NCI-H2227 (cell line): ENCODE results near the gene SORBS2.

Experiments used
- DNase-seq: peaks from one replicate; lab custom pipeline; 2025; ENCODE audit not compliant: unreplicated experiment; lab: John Stamatoyannopoulos, UW

SORBS2 gene

DNA sequence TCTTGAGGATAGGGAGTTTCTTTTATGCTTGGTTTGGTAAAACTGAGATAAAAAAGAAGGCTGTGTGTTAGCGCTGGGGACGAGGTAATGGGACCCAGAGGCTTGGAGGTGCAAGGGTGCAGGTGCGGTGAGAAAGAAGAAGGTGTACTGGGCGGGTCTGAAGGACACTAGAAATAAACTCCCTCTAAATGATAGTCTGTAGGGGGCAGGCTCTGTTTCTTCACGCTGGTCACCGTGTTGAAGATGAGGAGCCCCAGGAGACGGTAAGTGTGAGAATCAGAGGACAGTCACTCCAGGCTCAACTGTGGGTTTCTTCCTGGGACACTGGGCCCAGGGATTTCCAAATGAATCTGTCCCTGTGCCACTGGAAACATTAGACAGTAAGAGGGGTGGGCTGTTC lies 131.4 kb downstream of the SORBS2 start:
- DNase-seq: no peak

DNA sequence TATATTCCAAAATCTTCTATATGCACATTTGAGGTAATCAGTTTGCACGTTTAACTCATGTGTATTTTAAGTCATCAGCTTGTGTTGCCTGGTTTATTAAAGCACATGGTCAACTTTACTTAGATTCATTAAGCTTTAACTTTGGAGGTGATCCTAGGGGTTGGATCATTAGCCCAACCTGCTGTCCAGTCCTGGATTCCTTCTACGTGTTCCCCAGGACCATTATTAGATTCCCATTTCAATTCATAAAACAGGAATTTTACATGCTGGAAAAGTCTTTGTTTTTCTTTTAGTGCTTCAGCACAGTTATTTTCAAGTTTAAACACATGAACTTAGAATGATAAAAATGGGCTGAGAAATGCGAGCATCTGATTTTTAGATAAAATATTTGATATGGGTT lies 132.5 kb downstream of the SORBS2 start:
- DNase-seq: no peak

DNA sequence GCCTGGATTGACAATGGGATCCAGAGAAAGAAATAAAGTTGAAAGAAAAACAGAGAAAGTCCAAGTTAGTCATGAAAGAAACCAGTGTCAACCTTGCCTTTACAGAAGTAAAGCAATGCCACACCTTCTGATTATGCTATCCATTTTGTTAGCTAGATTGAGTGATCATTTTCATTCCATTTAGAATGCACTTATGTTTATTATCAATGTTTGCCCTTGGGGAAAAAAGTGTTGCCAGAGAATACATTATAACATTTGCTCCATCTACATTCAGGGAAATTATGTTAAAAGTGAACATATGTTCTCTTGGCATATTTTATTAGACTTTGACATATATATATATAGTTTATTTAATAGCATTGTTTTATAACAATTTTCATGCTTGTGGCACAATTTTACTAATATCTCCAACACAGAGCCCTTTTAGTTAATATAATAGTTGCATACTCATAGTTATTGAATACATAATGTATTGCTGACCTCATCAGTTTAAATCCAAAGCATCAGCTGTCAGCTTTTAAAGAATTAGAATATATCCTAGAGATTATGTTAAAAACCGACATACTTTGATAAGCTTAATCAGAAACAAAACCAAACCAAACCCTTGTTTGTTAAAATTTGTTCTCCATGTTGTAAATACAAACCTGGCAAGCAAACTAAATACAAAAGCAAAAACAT lies 134.2 kb downstream of the SORBS2 start:
- no peak for DNase-seq

DNA sequence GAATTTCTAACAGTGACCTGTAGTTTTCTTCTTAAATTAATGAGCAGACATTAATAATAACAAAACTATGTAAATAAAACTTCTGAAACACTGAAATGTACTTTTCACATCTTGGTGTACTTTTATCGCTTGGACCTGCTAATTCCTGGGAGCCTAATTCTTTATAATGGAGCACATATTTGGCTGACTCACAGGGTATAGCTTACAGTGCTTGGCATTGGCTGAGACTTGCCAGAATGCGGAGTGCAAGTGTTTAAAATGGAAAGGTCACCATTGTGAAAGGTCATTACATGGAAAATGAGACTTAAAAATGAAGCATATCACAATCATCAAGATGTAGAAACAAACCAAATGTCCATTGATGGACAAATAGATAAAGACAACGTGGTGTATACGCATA lies 139.4 kb downstream of the SORBS2 start:
- no peak for DNase-seq

DNA sequence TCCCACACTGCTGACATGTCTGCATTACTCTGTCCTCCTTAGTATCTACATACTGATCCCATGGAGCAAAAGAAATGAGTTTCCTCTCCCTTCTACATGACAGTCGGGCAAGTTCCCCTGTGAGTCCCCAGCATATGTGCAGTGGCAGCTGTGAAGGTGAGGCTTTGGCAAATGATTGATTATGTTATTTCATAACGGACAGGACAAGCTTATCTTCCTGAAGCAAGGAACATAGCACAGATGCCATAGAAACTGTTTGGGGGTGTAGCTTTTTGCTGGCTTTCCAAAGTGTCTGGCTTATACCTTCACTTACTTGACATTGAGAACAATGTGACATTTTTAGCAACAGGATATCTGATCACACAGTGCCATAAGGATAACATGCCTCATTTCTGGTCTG lies 139.8 kb downstream of the SORBS2 start:
- no peak for DNase-seq

DNA sequence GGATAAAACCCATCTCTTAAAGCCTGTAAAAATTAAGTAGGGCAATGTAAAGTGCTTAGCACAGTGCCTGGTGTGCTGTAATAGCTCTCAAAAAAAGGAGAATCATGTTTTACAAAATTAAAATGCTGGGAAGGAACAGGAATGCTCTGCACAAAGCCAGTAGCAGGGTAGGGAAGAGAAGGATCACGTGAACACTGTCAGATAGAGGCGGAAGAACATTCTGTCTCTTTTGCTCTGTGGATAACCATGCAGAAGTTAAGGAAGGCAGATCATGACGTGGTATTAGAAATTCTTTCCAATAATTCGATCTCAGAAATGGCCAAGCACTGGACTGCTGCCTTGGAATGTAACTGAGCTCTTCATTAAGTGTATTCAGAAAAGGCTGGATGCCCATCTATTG lies 140.5 kb downstream of the SORBS2 start:
- DNase-seq: no peak

DNA sequence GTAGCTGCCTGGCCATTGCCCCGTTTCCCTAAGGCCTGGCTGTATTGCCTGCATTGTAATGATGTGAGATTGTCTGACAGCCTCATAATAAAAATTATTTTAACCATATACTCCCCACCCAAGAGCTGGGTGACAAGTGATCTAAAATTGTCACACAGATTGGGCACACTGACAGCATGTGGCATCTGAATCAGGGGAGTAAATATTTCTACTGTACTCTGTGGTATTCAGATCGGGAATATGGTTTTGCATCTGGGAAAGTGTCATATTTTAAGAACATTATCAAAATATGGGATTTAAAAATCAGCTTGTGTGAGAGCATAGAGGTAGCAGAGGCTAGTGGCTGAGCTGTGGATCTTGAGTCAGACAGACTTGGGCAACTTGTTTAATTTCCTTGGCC lies 140.9 kb downstream of the SORBS2 start:
- DNase-seq: no peak

DNA sequence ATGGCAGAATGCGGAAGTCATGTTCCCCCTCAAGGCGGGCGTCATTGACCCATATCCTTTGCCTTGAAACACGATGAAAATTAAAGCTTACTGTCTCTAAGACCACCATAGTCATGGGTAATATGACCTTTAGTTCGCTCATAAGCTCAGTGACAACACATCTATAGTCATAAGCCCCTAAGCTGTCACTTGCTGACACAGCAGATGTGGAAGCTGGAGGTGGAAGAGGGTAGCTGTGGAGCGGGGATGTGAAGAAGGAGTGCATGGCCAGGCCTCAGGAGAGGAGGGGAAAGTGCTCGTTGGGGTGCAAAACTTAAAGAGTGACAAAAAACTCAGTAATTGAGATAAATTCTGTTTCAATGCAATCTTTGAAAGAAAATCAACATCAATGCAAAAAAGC lies 142.7 kb downstream of the SORBS2 start:
- no peak for DNase-seq

DNA sequence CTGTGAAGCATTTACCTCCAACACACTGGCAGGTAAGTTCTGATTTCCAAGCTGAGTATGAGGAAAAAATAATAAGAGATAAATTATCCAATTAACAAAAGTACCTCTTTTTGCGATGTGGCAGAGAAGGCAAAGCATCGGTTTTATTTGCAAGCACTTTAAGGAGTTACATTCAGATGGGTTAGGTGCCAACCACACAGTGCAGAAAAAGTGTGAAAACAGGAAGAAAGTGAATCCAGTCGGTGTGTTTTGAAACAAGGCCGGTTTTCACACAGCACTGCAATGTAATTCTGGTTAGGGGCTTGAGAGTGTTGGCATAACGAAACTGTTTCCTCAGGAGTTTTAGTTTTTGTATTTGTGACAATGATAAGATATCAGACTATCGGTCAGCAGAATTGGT lies 145.8 kb downstream of the SORBS2 start:
- no peak for DNase-seq

DNA sequence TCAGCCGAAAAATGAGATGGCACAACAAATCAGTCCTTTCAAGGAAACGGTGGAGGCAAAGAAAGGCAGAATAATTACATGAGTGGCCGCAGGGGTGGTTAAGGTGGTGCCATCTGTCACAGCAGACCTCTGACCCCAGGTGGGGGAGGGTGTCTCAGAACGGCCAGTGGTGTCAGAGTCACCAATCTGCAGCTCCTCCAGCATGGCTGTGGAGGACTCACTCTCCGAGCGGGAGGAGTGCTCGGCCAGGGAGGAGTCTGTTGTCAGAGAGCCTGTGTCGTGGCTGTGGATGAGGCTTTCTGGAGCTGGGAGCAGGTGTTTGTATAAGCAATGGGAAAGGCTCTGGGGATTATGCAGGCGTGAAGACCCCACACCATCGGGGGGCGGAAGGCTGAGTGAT lies 146.3 kb downstream of the SORBS2 start:
- DNase-seq: no peak

DNA sequence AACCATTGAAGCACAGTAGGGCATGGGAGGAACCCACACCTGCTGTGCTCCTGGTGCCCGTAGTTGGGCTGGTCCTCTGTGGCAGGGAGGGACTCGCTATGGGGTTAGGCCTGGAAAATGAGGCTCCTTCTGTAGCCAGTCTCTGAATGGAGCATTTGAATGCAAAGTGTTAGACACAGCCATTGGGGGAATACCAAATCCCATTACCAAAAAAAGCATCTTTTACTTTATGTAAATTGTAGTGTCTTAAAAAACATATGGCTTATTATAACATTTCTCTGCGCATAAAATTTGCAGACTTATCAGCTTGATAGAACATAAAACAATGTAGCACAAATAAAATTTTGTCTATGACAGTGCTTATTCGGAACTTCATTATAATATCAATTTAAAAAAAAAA lies 147.5 kb downstream of the SORBS2 start:
- no peak for DNase-seq

DNA sequence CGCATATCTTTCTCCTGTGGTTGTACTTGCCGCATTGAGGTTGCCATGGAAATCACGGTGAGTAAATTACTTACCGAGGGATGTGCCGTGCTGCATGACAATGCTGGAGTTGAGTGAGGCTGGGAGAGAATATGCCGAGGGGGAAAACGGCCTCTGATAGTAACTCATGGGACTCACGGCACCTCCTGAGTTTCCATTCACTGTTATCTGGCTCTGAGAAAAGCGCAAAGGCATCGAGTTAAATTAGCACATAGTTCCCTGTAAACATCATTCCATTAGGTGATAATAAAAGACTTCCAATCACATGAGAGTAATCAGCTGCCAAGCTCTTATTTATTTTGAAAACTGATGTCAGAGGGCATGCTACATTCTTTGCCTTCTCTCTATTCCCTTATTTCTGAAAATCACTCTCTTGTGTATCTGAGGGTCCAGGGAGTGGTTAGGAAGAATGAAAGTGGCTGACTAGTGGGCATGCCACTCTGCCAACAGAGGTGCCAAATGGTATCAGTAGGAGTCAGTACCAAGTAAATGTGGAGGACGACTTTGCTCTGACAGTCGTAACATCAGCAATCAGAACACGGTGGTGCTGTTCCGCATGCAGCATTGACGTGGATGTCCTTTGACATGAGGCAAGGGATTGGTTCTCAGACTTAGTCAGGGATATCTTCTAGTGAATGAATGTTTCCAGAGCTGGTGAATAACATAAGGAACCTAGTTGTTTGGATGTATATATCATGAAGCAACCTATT lies 149.8 kb downstream of the SORBS2 start:
- no peak for DNase-seq

DNA sequence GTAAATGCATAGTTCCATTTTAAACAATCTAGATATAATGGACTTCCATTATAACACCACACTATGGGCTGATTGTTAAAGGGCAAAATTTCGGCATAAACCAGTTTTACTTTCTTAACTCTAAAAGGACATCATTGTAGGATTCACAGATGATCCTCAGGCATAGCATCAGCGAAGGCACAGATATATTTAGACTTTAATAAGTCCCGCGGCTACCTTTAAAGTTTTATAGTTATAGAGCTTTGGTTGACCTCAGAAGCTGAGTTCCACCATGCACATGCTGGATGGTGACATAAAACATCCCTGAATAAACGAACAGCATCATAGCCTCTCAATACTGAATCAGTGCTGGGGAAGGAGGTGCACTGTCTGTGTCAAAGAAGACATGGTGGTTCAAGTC lies 151.7 kb downstream of the SORBS2 start:
- no peak for DNase-seq

DNA sequence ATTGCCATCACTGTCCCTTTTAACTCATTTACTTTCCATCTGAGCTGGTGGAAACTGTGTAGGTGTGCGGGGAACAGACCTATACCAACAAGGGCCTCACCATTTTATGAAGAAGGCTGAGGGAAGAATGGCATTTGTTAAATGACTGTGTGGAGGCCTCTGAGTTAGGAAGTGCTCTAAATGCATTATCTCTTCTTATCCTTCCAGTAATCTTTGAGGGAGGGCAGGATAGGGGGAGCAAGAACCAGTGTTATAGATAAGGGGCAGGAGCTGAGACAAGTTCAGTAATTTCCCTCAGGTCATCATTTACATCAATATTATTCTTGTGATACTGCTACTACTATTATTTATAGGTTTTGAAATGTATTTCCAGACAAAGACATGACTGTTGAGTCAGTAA lies 154.3 kb downstream of the SORBS2 start:
- DNase-seq: no peak

DNA sequence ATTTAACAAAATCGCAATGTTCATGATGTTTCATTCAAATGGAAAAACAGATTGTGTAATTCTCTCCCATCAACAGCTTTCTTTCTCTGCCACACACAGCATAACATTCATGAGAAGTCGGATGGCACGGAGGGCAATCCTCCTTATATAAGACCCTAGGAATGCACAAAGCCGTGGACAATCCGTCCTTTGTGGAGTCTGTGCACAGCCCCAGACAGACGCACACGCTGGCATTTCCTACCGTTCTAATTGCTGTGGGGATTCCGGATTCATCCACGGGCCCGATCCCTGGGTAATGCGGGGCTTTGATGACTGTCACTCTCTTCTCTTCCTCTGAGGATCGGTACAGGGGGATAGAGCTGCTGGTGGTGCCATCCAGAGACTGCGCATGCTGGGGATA lies 154.8 kb downstream of the SORBS2 start:
- no peak for DNase-seq

DNA sequence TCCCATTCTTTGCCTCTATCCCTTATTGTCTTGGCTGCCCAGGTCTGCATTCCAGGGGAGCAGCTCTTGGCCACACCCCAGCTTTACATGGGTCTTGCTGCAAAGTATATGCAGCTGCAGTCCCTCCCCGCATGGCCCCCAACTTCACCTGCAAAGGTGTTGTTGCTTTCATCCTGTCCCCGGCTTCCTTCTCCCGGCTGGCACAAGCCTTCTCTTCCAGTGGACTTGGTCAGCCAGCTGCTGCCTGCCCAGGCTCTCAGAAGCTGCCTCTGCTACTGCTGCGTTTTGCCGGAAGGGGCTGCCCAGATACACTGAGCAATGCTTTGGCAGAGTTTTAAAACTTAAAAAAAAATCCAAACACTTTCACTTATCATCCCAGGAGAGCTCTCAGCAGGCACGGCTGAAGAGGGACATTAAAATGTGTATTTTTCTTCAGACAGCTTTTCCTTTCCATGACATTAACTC lies 155.5 kb downstream of the SORBS2 start:
- no peak for DNase-seq

DNA sequence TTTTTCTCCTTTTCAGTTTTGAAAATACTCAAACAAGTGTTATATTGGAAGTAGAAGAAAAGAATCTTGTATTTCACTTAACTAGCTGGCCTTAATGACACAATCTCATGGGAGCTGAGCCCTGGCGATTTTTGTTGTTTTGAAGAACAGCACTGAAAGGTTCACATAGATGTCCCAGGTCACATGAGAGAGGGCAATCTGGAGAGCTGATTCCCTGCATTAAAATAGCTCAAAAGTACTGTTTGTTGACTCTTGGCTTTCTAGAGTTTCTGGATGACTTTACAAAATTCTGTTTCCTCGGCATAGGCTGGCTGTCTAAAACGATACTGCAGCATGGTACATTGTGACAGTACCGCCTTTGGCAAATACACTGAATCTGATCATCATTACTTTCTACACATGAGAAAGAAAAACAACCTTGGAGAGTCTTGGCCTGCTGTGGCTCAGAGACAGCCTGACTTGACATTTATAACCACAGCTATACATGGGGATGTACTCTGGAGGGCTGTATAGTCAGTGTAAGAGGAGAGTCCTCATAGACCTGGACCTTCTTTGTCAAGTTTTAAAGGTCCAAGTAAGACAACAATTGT lies 156.9 kb downstream of the SORBS2 start:
- no peak for DNase-seq

DNA sequence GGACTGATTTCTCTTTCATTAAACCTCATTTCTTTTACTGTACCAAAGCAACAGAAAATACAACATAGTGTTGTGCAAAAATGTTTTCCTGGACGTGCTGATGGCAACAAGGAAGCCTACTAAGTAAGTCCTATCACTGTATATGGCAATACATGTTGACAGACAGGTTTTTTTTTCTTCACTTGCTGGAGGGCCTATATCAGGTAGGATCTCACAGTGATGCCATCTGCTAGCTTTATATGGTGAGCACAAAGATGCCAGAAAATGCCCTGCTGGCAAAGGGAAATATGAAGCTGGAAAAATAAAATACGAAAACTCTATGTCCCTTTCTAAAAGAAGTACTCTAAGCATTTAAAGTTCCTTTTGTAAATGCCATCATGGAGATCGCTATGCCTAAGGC lies 157.7 kb downstream of the SORBS2 start:
- no peak for DNase-seq

DNA sequence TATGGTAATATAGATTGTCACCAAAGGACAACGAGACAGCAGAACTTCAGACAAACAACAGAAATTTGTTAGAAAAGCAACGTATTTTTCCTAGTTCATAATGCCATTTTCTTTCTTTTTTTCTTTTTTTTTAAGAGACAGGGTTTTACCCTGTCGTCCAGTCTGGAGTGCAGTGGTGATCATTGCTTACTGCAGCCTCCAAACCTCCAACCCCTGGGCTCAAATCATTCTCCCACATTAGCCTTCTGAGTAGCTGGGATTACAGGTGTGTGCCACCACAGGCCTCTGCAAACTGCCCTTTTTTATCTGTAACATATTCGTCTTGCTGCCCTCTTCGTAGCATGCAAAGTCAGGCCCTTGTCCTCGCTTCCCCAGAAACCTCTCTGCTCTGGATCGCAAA lies 160.1 kb downstream of the SORBS2 start:
- no peak for DNase-seq

DNA sequence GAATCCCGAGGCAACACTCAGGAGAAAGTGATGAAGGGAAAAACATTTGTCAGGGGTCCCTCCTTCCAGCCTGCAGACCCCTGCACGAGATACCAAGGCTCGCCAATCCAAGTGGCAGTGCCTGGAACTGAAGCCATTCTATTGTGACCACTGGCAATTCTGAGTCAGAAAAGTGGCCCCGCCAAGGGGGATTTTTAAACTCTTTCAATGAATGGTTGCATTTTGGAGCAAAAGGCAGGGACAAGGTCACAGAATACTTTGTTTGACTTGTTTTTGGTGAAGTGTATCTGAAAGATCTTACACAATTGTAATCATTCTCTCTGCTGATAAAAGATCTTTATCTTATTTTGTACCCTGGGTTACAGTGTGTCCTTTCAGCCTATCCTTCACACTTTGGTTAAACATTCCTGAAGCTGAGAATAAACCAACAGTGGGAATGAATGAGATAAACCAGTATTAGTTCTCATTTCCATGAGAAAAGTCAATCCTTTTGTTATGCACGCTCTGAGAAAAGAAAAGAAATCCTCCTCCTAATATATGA lies 160.8 kb downstream of the SORBS2 start:
- no peak for DNase-seq

DNA sequence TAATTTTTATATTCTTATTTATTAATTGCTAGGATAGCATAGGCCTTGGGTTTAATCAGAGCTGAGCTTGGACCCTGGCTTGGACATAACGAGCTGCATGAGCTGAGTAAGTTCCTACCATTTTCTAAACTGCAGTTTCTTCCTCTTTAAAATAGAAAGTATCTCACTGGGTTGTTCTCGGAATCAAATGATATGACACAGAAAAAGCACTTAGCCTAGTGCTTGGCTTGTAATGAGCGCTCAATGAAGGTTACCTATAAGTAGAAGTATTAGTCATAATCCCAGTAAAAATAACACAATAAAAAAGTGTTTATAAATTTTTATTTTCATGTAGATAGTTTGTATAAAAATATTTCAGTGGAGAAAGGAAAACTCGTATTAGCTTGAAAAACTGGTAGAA lies 163.4 kb downstream of the SORBS2 start:
- DNase-seq: no peak

DNA sequence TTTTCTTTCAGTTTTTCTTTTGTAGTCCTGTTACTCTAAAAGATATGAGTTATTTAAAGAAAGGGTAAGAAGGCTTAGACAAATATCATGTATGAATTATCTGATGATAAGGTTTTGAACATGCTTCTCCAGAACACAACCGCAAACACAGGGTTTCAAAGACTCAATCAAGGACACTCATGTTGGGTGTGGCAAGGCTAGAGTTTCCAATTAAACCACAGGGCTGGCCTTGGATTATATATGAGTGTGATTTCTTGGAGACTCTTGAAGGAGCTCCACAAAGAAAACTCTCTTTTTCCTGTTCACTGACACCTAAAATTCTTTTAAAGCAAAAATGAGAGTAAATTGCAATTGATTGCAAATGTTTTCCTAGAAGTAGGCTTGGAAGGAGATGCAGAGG lies 166.6 kb downstream of the SORBS2 start:
- DNase-seq: no peak
